ENCODE results near the gene CTNNA2. TPM values are rescaled to one million over a fixed set of nuclear protein-coding genes. Genes with fewer than 3 reads are reported as not detected.

The CTNNA2 gene
- total and polyA plus RNA-seq, 4 donors: 0.01 to 0.37 TPM; not detected in 2

DNA sequence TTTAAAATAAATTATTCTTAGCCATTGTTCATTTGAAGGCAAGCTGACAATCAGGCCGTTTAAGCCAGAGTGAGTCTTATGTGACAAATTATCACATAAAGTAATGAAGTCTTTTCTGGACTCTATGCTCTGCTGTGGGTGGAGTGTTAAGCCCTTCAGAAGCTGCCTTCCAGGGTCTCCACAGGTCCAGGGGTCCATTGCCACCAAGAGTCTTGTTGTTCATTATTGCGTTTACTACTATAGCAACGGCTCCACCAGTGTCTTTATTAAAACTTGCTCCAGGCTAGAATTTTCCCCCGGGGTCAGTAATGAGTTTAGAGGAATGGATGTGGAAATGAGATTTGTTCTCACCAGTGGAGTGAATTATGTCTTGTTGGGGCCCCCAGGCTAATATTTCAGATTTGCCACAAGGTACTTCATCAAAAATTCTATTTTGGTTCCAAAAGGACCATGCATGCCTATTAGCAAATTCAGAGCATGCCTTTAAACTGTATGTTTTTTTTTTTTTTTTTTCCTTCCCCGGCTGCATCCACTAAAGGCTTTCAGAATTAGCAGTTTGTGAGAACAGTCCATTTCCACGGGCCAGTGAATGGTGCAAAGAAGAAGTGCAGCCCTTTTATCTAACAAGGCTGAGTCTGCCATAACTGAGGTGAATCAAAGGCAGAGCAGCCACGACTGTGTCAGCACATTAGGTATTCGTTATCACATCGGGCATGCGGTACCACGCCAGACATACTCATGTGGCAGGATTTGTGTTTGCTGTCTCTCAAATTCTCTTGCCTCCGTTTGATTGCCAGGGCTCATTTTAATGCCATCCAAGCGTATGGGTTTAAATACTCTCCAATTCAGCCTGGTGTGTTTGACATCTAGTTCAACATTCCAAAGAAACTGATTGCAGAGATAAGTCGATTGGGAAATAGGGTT, 817.9 kb downstream of the CTNNA2 start:
- ATAC-seq (ENCODE audit: insufficient read depth, low FRiP score) (no peak), DNase-seq (no peak)
- TF ChIP-seq, protein P1, sequence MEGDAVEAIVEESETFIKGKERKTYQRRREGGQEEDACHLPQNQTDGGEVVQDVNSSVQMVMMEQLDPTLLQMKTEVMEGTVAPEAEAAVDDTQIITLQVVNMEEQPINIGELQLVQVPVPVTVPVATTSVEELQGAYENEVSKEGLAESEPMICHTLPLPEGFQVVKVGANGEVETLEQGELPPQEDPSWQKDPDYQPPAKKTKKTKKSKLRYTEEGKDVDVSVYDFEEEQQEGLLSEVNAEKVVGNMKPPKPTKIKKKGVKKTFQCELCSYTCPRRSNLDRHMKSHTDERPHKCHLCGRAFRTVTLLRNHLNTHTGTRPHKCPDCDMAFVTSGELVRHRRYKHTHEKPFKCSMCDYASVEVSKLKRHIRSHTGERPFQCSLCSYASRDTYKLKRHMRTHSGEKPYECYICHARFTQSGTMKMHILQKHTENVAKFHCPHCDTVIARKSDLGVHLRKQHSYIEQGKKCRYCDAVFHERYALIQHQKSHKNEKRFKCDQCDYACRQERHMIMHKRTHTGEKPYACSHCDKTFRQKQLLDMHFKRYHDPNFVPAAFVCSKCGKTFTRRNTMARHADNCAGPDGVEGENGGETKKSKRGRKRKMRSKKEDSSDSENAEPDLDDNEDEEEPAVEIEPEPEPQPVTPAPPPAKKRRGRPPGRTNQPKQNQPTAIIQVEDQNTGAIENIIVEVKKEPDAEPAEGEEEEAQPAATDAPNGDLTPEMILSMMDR (IDR thresholded peaks at IDR 0.05; ENCODE audit: control extremely low read depth, extremely low read depth): no peak
- Histone ChIP-seq H3K27ac (ENCODE audit: low read depth in 1 of 2, low read length in 1 of 2) (no peak overlapping the region), H3K36me3 (ENCODE audit: control insufficient read depth in 4 of 4, insufficient read depth in 4 of 4, low read length in 4 of 4) (no peaks in the 10 kb centered on the region), H3K9ac (ENCODE audit: insufficient read depth in 1 of 2, low read length in 2 of 2) (no peak overlapping the region), H3K4me1 (ENCODE audit: control insufficient read depth in 5 of 5, insufficient read depth in 5 of 5, low read length in 5 of 5) (peaks cover 0 to 3% (median 0%) of the 10 kb centered on the region in 5 donors), H3K4me3 (no peak overlapping the region), H3K9me3 (ENCODE audit: control insufficient read depth in 4 of 4, insufficient read depth in 3 of 4, low read length in 3 of 4) (no peaks in the 10 kb centered on the region), H3K27me3 (ENCODE audit: control insufficient read depth in 3 of 3, insufficient read depth in 3 of 3, low read length in 2 of 3) (no peaks in the 10 kb centered on the region)
- 79 to 89% methylated on average over 14 of the region's 14 CpGs for WGBS, 2 donors

DNA sequence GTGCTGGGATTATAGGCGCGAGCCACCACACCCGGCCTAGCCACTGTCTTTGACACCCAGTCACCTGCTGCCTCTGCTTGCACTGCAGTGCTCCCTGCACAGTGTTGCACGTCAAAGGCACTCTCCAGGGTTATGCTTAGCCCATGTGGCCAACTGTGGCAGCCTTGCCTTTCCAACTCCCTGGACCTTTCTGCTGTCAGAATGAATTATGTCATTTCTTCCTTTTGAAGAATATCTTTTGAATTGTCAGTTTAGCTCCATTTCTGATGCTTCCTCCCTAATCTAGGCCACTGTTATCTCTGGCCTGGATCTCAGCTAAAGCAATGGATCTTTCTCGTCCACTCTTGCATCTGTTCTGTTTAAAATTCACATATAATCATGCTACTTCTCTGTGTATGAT, 821.0 kb downstream of the CTNNA2 start:
- no peaks in the 10 kb centered on the region for H3K36me3 ChIP-seq (ENCODE audit: control insufficient read depth in 4 of 4, insufficient read depth in 4 of 4, low read length in 4 of 4)
- no peak overlapping the region for H3K27ac ChIP-seq (ENCODE audit: low read depth in 1 of 2, low read length in 1 of 2)
- peaks cover 0 to 3% (median 0%) of the 10 kb centered on the region in 5 donors for H3K4me1 ChIP-seq (ENCODE audit: control insufficient read depth in 5 of 5, insufficient read depth in 5 of 5, low read length in 5 of 5)
- no peaks in the 10 kb centered on the region for H3K27me3 ChIP-seq (ENCODE audit: control insufficient read depth in 3 of 3, insufficient read depth in 3 of 3, low read length in 2 of 3)
- no peak overlapping the region for H3K9ac ChIP-seq (ENCODE audit: insufficient read depth in 1 of 2, low read length in 2 of 2)
- no peak overlapping the region for H3K4me3 ChIP-seq
- TF ChIP-seq, protein P1 (IDR thresholded peaks at IDR 0.05; ENCODE audit: control extremely low read depth, extremely low read depth): no peak
- ATAC-seq (ENCODE audit: insufficient read depth, low FRiP score): no peak
- WGBS, 2 donors: 90 to 92% methylated on average over 5 of the region's 5 CpGs
- no peaks in the 10 kb centered on the region for H3K9me3 ChIP-seq (ENCODE audit: control insufficient read depth in 4 of 4, insufficient read depth in 3 of 4, low read length in 3 of 4)
- no peak for DNase-seq

DNA sequence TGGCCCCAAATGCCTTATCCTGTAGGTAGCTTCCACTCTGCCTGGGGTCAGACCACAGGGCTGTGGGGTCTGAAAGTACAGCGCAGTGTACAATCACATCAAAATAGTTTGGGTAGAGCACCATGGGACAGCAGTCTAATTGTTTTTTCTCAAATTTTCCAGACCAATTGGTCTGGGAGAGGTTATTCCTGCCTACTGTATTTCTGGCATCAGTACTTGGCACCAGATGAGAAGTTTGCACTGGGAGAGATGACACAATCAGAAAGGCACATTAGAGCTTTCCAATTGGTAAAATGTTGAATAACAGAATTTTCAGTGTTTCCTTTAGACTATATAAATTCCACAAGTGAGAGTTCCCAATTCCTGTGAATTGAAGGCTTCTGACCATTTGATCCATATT, 822.6 kb downstream of the CTNNA2 start:
- Histone ChIP-seq H3K4me3 (no peak overlapping the region), H3K36me3 (ENCODE audit: control insufficient read depth in 4 of 4, insufficient read depth in 4 of 4, low read length in 4 of 4) (no peaks in the 10 kb centered on the region), H3K27me3 (ENCODE audit: control insufficient read depth in 3 of 3, insufficient read depth in 3 of 3, low read length in 2 of 3) (no peaks in the 10 kb centered on the region), H3K27ac (ENCODE audit: low read depth in 1 of 2, low read length in 1 of 2) (no peak overlapping the region), H3K4me1 (ENCODE audit: control insufficient read depth in 5 of 5, insufficient read depth in 5 of 5, low read length in 5 of 5) (peaks cover 0 to 3% (median 0%) of the 10 kb centered on the region in 5 donors), H3K9me3 (ENCODE audit: control insufficient read depth in 4 of 4, insufficient read depth in 3 of 4, low read length in 3 of 4) (peaks cover 0 to 1% (median 0%) of the 10 kb centered on the region in 4 donors), H3K9ac (ENCODE audit: insufficient read depth in 1 of 2, low read length in 2 of 2) (no peak overlapping the region)
- TF ChIP-seq, protein P1 (IDR thresholded peaks at IDR 0.05; ENCODE audit: control extremely low read depth, extremely low read depth): no peak
- no peak for ATAC-seq (ENCODE audit: insufficient read depth, low FRiP score)
- WGBS, 2 donors: 89 to 100% methylated on average over 1 of the region's 1 CpG
- DNase-seq: no peak
